Measurements from ENCODE around the gene PLCL1.

GRCh38 chr2:197759625-197760292, 44.6 kb upstream of the PLCL1 start:
- TF ChIP-seq, protein P1, sequence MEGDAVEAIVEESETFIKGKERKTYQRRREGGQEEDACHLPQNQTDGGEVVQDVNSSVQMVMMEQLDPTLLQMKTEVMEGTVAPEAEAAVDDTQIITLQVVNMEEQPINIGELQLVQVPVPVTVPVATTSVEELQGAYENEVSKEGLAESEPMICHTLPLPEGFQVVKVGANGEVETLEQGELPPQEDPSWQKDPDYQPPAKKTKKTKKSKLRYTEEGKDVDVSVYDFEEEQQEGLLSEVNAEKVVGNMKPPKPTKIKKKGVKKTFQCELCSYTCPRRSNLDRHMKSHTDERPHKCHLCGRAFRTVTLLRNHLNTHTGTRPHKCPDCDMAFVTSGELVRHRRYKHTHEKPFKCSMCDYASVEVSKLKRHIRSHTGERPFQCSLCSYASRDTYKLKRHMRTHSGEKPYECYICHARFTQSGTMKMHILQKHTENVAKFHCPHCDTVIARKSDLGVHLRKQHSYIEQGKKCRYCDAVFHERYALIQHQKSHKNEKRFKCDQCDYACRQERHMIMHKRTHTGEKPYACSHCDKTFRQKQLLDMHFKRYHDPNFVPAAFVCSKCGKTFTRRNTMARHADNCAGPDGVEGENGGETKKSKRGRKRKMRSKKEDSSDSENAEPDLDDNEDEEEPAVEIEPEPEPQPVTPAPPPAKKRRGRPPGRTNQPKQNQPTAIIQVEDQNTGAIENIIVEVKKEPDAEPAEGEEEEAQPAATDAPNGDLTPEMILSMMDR (IDR thresholded peaks at IDR 0.05) = no peak
- TF ChIP-seq POLR2A (IDR thresholded peaks at IDR 0.05) = no peak
- TF ChIP-seq POLR2AphosphoS5 (IDR thresholded peaks at IDR 0.05) = no peak

All from breast epithelium (tissue), 3 donors.